H1 (cell line): Measurements from ENCODE around the gene HYAL4. TPM values are rescaled to one million over a fixed set of nuclear protein-coding genes. Genes with fewer than 3 reads are reported as not detected.

Experiments used
- CTCF ChIA-PET: fragments of 300-600 bp; sonication (Branson Sonifier 250); formaldehyde crosslinking; loops from one replicate; lab custom pipeline; 2021; ENCODE audit not compliant: partially characterized antibody; lab: Charles Lee
- POLR2A ChIA-PET: fragments of 300-600 bp; sonication (Branson Sonifier 250); formaldehyde crosslinking; loops from one replicate; lab custom pipeline; 2021; ENCODE audit warnings: inconsistent platforms; ENCODE audit not compliant: partially characterized antibody; lab: Charles Lee
- DNase-seq, 2 experiments: peaks; one replicate each; pipeline versions ENCODE4 v3.0.0 to v3.0.0-alpha.2; 2010 to 2022; ENCODE audit warnings: low spot score in 2 of 2, low read depth in 1 of 2, mixed read lengths in 1 of 2
- FAIRE-seq: peaks from 2 replicates; lab custom pipeline; 2011; peaks lifted over from hg19 to GRCh38; lab: Jason Lieb, UNC
- H2AFZ ChIP-seq: 2 replicates; pipeline ENCODE4 v1.8.1; 2012; ENCODE audit warnings: low read length, inconsistent platforms
- H2AK5ac ChIP-seq: 2 replicates; pipeline ENCODE4 v1.6.1; 2013; ENCODE audit warnings: low read depth, low read length
- H2BK120ac ChIP-seq: replicated peaks from 2 replicates; pipeline ENCODE3; 2013; ENCODE audit warnings: low read depth, low read length, inconsistent platforms
- H2BK12ac ChIP-seq: 2 replicates; pipeline ENCODE4 v1.6.1; 2013; ENCODE audit warnings: low read depth, low read length
- H2BK15ac ChIP-seq: 2 replicates; pipeline ENCODE4 v1.6.1; 2013; ENCODE audit warnings: low read length
- H2BK20ac ChIP-seq: 2 replicates; pipeline ENCODE4 v1.6.1; 2013; ENCODE audit warnings: low read length
- H2BK5ac ChIP-seq: 2 replicates; pipeline ENCODE4 v1.6.1; 2013; ENCODE audit warnings: low read depth, low read length
- H3K14ac ChIP-seq: 2 replicates; pipeline ENCODE4 v1.6.1; 2013; ENCODE audit warnings: inconsistent platforms; ENCODE audit not compliant: insufficient read length
- H3K18ac ChIP-seq: 2 replicates; pipeline ENCODE4 v1.6.1; 2013; ENCODE audit warnings: low read length; ENCODE audit errors: extremely low read depth
- H3K23ac ChIP-seq: 2 replicates; pipeline ENCODE4 v1.6.1; 2013; ENCODE audit warnings: inconsistent platforms; ENCODE audit not compliant: insufficient read length
- H3K23me2 ChIP-seq: 2 replicates; pipeline ENCODE4 v1.6.1; 2013; ENCODE audit warnings: low read depth, low read length
- H3K27ac ChIP-seq: 2 replicates; pipeline ENCODE4 v1.6.1; 2011; ENCODE audit warnings: low read depth, low read length, inconsistent platforms
- H3K27me3 ChIP-seq, 4 experiments: replicated peaks in 1 of 4; 1 replicate in 1 of 4; 2 replicates in 3 of 4; pipeline versions ENCODE4 v1.6.1 to v1.8.1; 2011 to 2013; ENCODE audit warnings: low read length in 3 of 4, mild to moderate bottlenecking in 3 of 4, inconsistent platforms in 2 of 4, mixed read lengths in 2 of 4, moderate library complexity in 1 of 4; ENCODE audit not compliant: control insufficient read depth in 3 of 4, insufficient read depth in 3 of 4; ENCODE audit errors: extremely low read depth in 1 of 4
- H3K36me3 ChIP-seq, 4 experiments: 2 replicates each; pipeline versions ENCODE4 v1.6.1 to v1.8.1; 2011 to 2013; ENCODE audit warnings: mild to moderate bottlenecking in 4 of 4, low read length in 3 of 4, moderate library complexity in 2 of 4, control low read depth in 1 of 4, inconsistent platforms in 1 of 4; ENCODE audit not compliant: insufficient read depth in 4 of 4, control insufficient read depth in 2 of 4
- H3K4ac ChIP-seq: replicated peaks from 2 replicates; pipeline ENCODE3; 2013; ENCODE audit warnings: low read length, low read depth, mixed read lengths, inconsistent platforms; ENCODE audit not compliant: insufficient read length
- H3K4me1 ChIP-seq, 4 experiments: replicated peaks in 1 of 4; 1 replicate in 1 of 4; 2 replicates in 3 of 4; pipeline versions ENCODE4 v1.6.1 to v1.8.1; 2011 to 2013; ENCODE audit warnings: low read length in 3 of 4, inconsistent platforms in 2 of 4, mixed read lengths in 1 of 4; ENCODE audit not compliant: insufficient read depth in 4 of 4, control insufficient read depth in 3 of 4
- H3K4me2 ChIP-seq, 2 experiments: 2 replicates each; pipeline versions ENCODE4 v1.6.1 to v1.8.1; 2011 to 2013; ENCODE audit warnings: low read depth in 2 of 2, low read length in 2 of 2, control low read depth in 1 of 2, inconsistent platforms in 1 of 2, mild to moderate bottlenecking in 1 of 2; ENCODE audit not compliant: insufficient read depth in 1 of 2
- H3K4me3 ChIP-seq, 4 experiments: fragments of 200-600, 300-600 bp in 1 of 4; sonication (generic), shearing (Covaris generic), sonication (Bioruptor Twin) in 1 of 4; 2 replicates each; pipeline versions ENCODE4 v1.5.1 to v1.8.1; 2011 to 2016; ENCODE audit warnings: low read length in 4 of 4, low read depth in 3 of 4, control low read depth in 2 of 4, inconsistent platforms in 2 of 4, mild to moderate bottlenecking in 2 of 4, mixed read lengths in 1 of 4, moderate library complexity in 1 of 4; ENCODE audit not compliant: insufficient read depth in 2 of 4; ENCODE audit errors: extremely low read depth in 1 of 4
- H3K56ac ChIP-seq: replicated peaks from 2 replicates; pipeline ENCODE3; 2013; ENCODE audit warnings: low read depth, mild to moderate bottlenecking, mixed read lengths, low read length, inconsistent platforms; ENCODE audit not compliant: insufficient read length
- H3K79me1 ChIP-seq: 2 replicates; pipeline ENCODE4 v1.6.1; 2013; ENCODE audit warnings: low read depth, low read length, control low read depth
- H3K79me2 ChIP-seq, 2 experiments: 2 replicates each; pipeline versions ENCODE4 v1.6.1 to v1.8.1; 2012 to 2013; ENCODE audit warnings: low read length in 2 of 2, mild to moderate bottlenecking in 2 of 2, inconsistent platforms in 1 of 2; ENCODE audit not compliant: insufficient read depth in 2 of 2, control insufficient read depth in 1 of 2
- H3K9ac ChIP-seq, 4 experiments: replicated peaks in 1 of 4; 1 replicate in 1 of 4; 2 replicates in 3 of 4; pipeline versions ENCODE4 v1.6.1 to v1.8.1; 2011 to 2013; ENCODE audit warnings: low read depth in 3 of 4, low read length in 3 of 4, control low read depth in 2 of 4, mild to moderate bottlenecking in 2 of 4, moderate library complexity in 2 of 4, inconsistent platforms in 1 of 4; ENCODE audit errors: extremely low read depth in 1 of 4
- H3K9me3 ChIP-seq, 2 experiments: 2 replicates each; pipeline versions ENCODE4 v1.6.1 to v1.8.1; 2012 to 2013; ENCODE audit warnings: mild to moderate bottlenecking in 2 of 2, moderate library complexity in 2 of 2, control low read depth in 1 of 2, inconsistent platforms in 1 of 2, low read depth in 1 of 2, low read length in 1 of 2, mixed read lengths in 1 of 2; ENCODE audit not compliant: insufficient read depth in 2 of 2
- H4K20me1 ChIP-seq, 2 experiments: replicated peaks in 1 of 2; 2 replicates each; pipeline versions ENCODE3 to v1.8.1; 2011 to 2013; ENCODE audit warnings: inconsistent platforms in 2 of 2, low read length in 2 of 2, mild to moderate bottlenecking in 1 of 2; ENCODE audit not compliant: insufficient read depth in 2 of 2, control insufficient read depth in 1 of 2
- H4K5ac ChIP-seq: 2 replicates; pipeline ENCODE4 v1.6.1; 2013; ENCODE audit warnings: low read length, low read depth, mixed read lengths, inconsistent platforms; ENCODE audit not compliant: insufficient read length
- H4K8ac ChIP-seq: 2 replicates; pipeline ENCODE4 v1.8.0; 2013; ENCODE audit warnings: mild to moderate bottlenecking, moderate library complexity, low read length, inconsistent platforms; ENCODE audit not compliant: insufficient read depth; ENCODE audit errors: extremely low read depth
- H4K91ac ChIP-seq: replicated peaks from 2 replicates; pipeline ENCODE3; 2013; ENCODE audit warnings: low read length, mixed read lengths, inconsistent platforms; ENCODE audit not compliant: insufficient read length
- CEBPB ChIP-seq: IDR thresholded peaks from 2 replicates; pipeline ENCODE4 v1.6.1; 2012; ENCODE audit warnings: low read depth, low read length
- SIX5 ChIP-seq: IDR thresholded peaks from 2 replicates; pipeline ENCODE4 v1.6.1; 2011; ENCODE audit warnings: mild to moderate bottlenecking, low read depth, low read length
- SRF ChIP-seq: IDR thresholded peaks from 2 replicates; pipeline ENCODE4 v1.6.1; 2011; ENCODE audit warnings: mild to moderate bottlenecking, low read depth, low read length, moderate library complexity
- WGBS, 2 experiments: shearing (Covaris generic) in 1 of 2; methylation state at CpG; one replicate each; pipeline versions ENCODE4 v1.1.6 to v1.1.7; 2013 to 2015; ENCODE audit warnings: low lambda C conversion rate in 2 of 2, mixed read lengths in 2 of 2, inconsistent platforms in 1 of 2, low coverage in 1 of 2, missing lambda C conversion rate in 1 of 2; ENCODE audit not compliant: insufficient replicate concordance in 2 of 2, insufficient coverage in 1 of 2, insufficient read length in 1 of 2; ENCODE audit errors: extremely low coverage in 1 of 2, missing lambda C conversion rate in 1 of 2; 5-methylcytosine and 5-hydroxymethylcytosine counted together
- polyA plus RNA-seq, 7 experiments: library from polyadenylated mRNA; depleted of rRNA in 3 of 7; stranded (reverse) in 5 of 7; unstranded in 2 of 7; fragments of >200 nt in 5 of 7; fragments of 200-250 nt in 2 of 7; gene quantifications; 1 replicate in 5 of 7; 2 replicates in 1 of 7; 4 replicates in 1 of 7; pipeline versions ENCODE4 v1.2.1 to v1.2.3, GENCODE V29; 2011 to 2013; ENCODE audit warnings: missing spikeins in 2 of 7, mixed read lengths in 2 of 7
- total RNA-seq: library from RNA; stranded (reverse); fragmentation: NEBNext Ultra II Directional; extraction: Animal tissue kit (Norgen Biotek cat#: 25700); gene quantifications from 2 replicates; pipeline ENCODE4 v1.2.1, GENCODE V29; 2021
- TF ChIP-seq, protein P1 (sequence below): IDR thresholded peaks from 2 replicates; pipeline ENCODE4 v1.6.1; 2012; ENCODE audit warnings: inconsistent platforms
- TF ChIP-seq, protein P2 (sequence below): IDR thresholded peaks from 2 replicates; pipeline ENCODE4 v1.6.1; 2011; ENCODE audit warnings: low read depth, mild to moderate bottlenecking, low read length; ENCODE audit not compliant: insufficient read depth

The HYAL4 gene
- total and polyA plus RNA-seq, 2 of the 8 experiments (the other 6 are each of a cell fraction or from before 2014, with no cell fraction given): not detected

DNA sequence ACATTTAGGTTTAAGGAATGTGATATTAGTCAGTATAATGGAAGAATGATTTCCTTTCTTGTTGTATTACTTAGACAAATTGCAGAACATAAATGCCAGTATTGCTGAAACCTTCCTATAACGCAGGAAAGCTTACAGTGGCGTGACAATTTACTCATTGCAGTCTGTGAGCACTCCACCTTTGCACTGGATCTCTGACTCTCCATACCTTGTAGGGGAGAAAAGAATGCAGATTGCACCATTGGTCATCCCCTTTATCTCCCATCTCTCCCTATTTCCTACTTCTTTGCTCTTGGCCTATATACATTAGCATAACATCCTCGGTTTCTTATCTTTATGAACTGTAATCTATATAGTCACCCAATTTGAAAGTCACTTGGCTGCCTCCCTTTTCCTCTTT is 28.1 kb upstream of the HYAL4 start:
- H2BK5ac ChIP-seq: no peak overlapping the region
- POLR2A ChIA-PET: no interaction called here
- no peak overlapping the region for H2BK15ac ChIP-seq
- no peak overlapping the region for H2BK120ac ChIP-seq
- H4K91ac ChIP-seq: no peak overlapping the region
- no peak overlapping the region for H3K4me3 ChIP-seq
- H2AFZ ChIP-seq: no peak overlapping the region
- H3K36me3 ChIP-seq: no peaks in the 10 kb centered on the region
- no peak for DNase-seq
- no peaks in the 10 kb centered on the region for H3K79me2 ChIP-seq
- no peak overlapping the region for H3K9ac ChIP-seq
- no peaks in the 10 kb centered on the region for H3K79me1 ChIP-seq
- H2AK5ac ChIP-seq: no peak overlapping the region
- no peak overlapping the region for H4K8ac ChIP-seq
- H3K4ac ChIP-seq: no peak overlapping the region
- no peak overlapping the region for H3K56ac ChIP-seq
- H3K4me1 ChIP-seq: no peaks in the 10 kb centered on the region
- no peak overlapping the region for H2BK20ac ChIP-seq
- H4K5ac ChIP-seq: no peak overlapping the region
- no peaks in the 10 kb centered on the region for H3K9me3 ChIP-seq
- no peak overlapping the region for H3K27ac ChIP-seq
- TF ChIP-seq SRF (no peak), CEBPB (no peak), SIX5 (no peak)
- TF ChIP-seq, protein P1, sequence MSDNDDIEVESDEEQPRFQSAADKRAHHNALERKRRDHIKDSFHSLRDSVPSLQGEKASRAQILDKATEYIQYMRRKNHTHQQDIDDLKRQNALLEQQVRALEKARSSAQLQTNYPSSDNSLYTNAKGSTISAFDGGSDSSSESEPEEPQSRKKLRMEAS: no peak
- TF ChIP-seq, protein P2, sequence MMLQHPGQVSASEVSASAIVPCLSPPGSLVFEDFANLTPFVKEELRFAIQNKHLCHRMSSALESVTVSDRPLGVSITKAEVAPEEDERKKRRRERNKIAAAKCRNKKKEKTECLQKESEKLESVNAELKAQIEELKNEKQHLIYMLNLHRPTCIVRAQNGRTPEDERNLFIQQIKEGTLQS: no peak
- no peak overlapping the region for H3K14ac ChIP-seq
- no peak overlapping the region for H3K18ac ChIP-seq
- no peaks in the 10 kb centered on the region for H3K23me2 ChIP-seq
- no peak overlapping the region for H3K23ac ChIP-seq
- CTCF ChIA-PET: interaction anchor here (2.2 kb wide), 1 partner anchor 19 kb away, joined by 8 read pairs; no protein-coding TSS in a partner anchor
- no peaks in the 10 kb centered on the region for H3K27me3 ChIP-seq
- FAIRE-seq: no peak
- no peak overlapping the region for H3K4me2 ChIP-seq
- H4K20me1 ChIP-seq: no peaks in the 10 kb centered on the region
- no peak overlapping the region for H2BK12ac ChIP-seq
- WGBS, 2 experiments: 96% methylated on average over 3 of the region's 3 CpGs; no CpG with 5 or more reads in 1 of the 2 experiments
